Stimulated activated naive CD8-positive, alpha-beta T cell treated with anti-CD3 and anti-CD28 coated beads, Interleukin-15, amount 100 ng/mL, for 72 hours (primary cell): Measurements from ENCODE around the gene DCLK2.

Experiments
- ATAC-seq: fragments of 150-1000 bp; cut with Tn5 transposase; 2 replicates; pipeline ENCODE4 v1.10.0; 2021; ENCODE audit warnings: mild to moderate bottlenecking, moderate library complexity
- DNase-seq, 2 donors: peaks; one replicate each; pipeline ENCODE4 v3.0.0; 2021 to 2022
- H3K27ac Mint-ChIP-seq, 2 donors: one replicate each; pipeline ENCODE4 v1.8.0; 2022; ENCODE audit warnings: mild to moderate bottlenecking in 2 of 2, mixed read lengths in 2 of 2, moderate library complexity in 2 of 2
- H3K27me3 Mint-ChIP-seq: one replicate; pipeline ENCODE4 v1.8.0; 2022; ENCODE audit warnings: mixed read lengths
- H3K4me1 Mint-ChIP-seq: one replicate; pipeline ENCODE4 v1.8.0; 2022; ENCODE audit warnings: mild to moderate bottlenecking, mixed read lengths
- H3K4me3 Mint-ChIP-seq, 2 donors: one replicate each; pipeline ENCODE4 v1.8.0; 2022; ENCODE audit warnings: mild to moderate bottlenecking in 2 of 2, mixed read lengths in 2 of 2, moderate library complexity in 1 of 2
- H3K9me3 Mint-ChIP-seq, 2 donors: one replicate each; pipeline ENCODE4 v1.8.0; 2022; ENCODE audit warnings: mixed read lengths in 2 of 2

The DCLK2 gene

GRCh38 chr4:150087006-150087405, 8.8 kb downstream of the DCLK2 start:
- no peak overlapping the region for H3K4me3 Mint-ChIP-seq
- H3K9me3 Mint-ChIP-seq = peaks cover 0 to 4% of the 10 kb centered on the region in 2 donors
- H3K27ac Mint-ChIP-seq = no peak overlapping the region
- ATAC-seq (no peak), DNase-seq (no peak)
- H3K27me3 Mint-ChIP-seq = peaks cover 10% of the 10 kb centered on the region
- H3K4me1 Mint-ChIP-seq = peaks cover 6% of the 10 kb centered on the region

GRCh38 chr4:150089732-150090131, 11.5 kb downstream of the DCLK2 start:
- no peak for DNase-seq
- peaks cover 0 to 4% of the 10 kb centered on the region in 2 donors for H3K9me3 Mint-ChIP-seq
- peaks cover 10% of the 10 kb centered on the region for H3K27me3 Mint-ChIP-seq
- no peak overlapping the region for H3K27ac Mint-ChIP-seq
- H3K4me3 Mint-ChIP-seq = no peak overlapping the region
- ATAC-seq = no peak
- H3K4me1 Mint-ChIP-seq = no peaks in the 10 kb centered on the region

- Mint-ChIP-seq H3K27ac (no peak overlapping the region), H3K9me3 (peaks cover 0 to 2% of the 10 kb centered on the region in 2 donors), H3K4me1 (no peaks in the 10 kb centered on the region), H3K4me3 (no peak overlapping the region), H3K27me3 (peaks cover 10% of the 10 kb centered on the region)
- no peak for DNase-seq
- no peak for ATAC-seq
These were observed 12.6 kb downstream of the DCLK2 start for GRCh38 chr4:150090836-150091235.

DNA sequence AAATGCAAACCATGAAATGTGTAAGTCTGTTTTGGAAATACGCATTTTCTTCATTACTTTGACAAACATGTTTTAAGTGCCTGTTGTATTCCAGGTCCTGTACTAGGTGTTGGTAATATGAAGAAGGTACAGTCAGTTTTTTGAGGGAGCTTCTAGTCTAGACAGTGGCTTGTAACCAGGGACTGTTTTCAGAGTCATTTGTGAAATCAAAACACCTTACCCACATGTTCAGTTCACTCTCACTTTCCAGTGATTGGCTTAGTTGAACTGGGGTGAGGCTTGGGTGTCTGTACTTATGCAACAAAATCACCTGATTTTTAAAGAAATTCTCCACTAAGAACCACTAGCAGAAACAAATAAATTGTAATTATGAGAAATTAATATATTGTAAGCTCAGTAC, 16.4 kb downstream of the DCLK2 start:
- H3K9me3 Mint-ChIP-seq = no peaks in the 10 kb centered on the region
- DNase-seq (no peak), ATAC-seq (no peak)
- no peak overlapping the region for H3K4me3 Mint-ChIP-seq
- no peak overlapping the region for H3K27ac Mint-ChIP-seq
- peaks cover 10% of the 10 kb centered on the region for H3K27me3 Mint-ChIP-seq
- no peaks in the 10 kb centered on the region for H3K4me1 Mint-ChIP-seq

GRCh38 chr4:150096625-150097024, 18.4 kb downstream of the DCLK2 start:
- Mint-ChIP-seq H3K9me3 (no peaks in the 10 kb centered on the region), H3K4me1 (no peaks in the 10 kb centered on the region), H3K4me3 (no peak overlapping the region), H3K27me3 (no peaks in the 10 kb centered on the region), H3K27ac (no peak overlapping the region)
- ATAC-seq = no peak
- no peak for DNase-seq

DNA sequence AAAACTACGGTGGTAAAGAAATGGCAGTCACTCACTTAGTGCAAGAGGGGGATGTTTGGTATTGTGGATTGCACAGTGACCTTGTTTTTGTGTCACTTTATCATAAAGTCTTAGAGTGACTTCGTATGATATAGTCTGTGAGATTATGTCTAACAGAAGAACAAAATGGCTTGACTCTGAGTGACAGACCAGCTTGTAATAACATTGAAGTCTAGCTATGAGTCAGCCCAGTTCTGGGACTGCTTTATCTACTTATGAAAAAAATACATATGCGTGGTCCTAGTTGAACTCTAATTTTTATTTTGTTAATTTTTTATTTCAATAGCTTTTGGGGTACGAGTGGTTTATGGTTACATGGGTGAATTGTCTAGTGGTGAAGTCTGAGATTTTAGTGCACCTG, 20.0 kb downstream of the DCLK2 start:
- no peaks in the 10 kb centered on the region for H3K27me3 Mint-ChIP-seq

GRCh38 chr4:150104404-150105027, 26.3 kb downstream of the DCLK2 start:
- no peaks in the 10 kb centered on the region for H3K9me3 Mint-ChIP-seq
- no peak for DNase-seq

More for the DNA sequence above, 20.0 kb downstream of the DCLK2 start:
- Mint-ChIP-seq H3K9me3 (no peaks in the 10 kb centered on the region), H3K4me3 (no peak overlapping the region), H3K27ac (no peak overlapping the region), H3K4me1 (no peaks in the 10 kb centered on the region)
- ATAC-seq (no peak), DNase-seq (no peak)

DNA sequence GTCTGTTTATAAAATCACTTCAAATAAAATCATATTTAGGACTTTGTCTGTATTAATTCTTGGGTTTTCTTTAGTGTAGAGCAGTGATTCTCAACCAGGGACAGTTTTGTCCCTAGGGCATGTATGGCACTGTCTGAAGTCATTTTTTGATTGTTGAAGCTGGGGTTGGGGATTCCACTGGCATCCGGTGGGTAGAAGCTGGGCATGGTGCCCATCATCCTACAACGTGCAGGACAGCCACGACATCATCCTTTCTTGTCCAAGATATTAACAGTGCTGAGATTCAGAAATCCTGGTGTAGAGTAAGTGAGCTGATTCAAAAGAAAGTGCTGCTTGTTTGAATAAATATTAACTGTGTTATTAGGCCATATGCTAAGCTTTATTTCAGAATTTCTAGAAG, 28.6 kb downstream of the DCLK2 start:
- no peak overlapping the region for H3K4me3 Mint-ChIP-seq
- DNase-seq = no peak
- H3K4me1 Mint-ChIP-seq = no peaks in the 10 kb centered on the region

More at GRCh38 chr4:150104404-150105027, 26.3 kb downstream of the DCLK2 start:
- no peak for ATAC-seq
- no peaks in the 10 kb centered on the region for H3K4me1 Mint-ChIP-seq
- H3K27ac Mint-ChIP-seq = no peak overlapping the region
- H3K27me3 Mint-ChIP-seq = no peaks in the 10 kb centered on the region
- no peak overlapping the region for H3K4me3 Mint-ChIP-seq

DNA sequence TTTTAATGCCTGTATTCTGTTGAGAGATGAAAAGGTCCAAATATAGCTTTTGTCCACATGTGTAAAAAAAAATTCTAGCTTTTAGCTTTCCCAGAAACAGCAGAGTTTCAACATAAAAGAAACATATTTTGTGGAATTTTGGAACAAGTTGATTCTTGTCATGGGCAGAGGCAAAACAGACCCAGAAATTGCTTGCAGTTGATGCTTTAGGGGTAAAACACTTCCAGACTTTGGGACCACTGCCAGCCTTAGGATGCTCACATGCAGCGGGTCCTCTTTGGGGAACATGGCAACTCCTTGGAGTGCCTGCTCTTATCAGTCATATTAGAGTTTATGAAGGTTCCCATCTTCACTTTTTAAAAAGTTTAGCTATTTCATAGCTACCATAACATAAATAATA, 30.4 kb downstream of the DCLK2 start:
- peaks cover 10% of the 10 kb centered on the region for H3K27me3 Mint-ChIP-seq
- ATAC-seq = no peak
- H3K9me3 Mint-ChIP-seq = peaks cover 7 to 8% of the 10 kb centered on the region in 2 donors
- no peak overlapping the region for H3K4me3 Mint-ChIP-seq
- no peak overlapping the region for H3K27ac Mint-ChIP-seq
- no peaks in the 10 kb centered on the region for H3K4me1 Mint-ChIP-seq
- DNase-seq = no peak

More for the DNA sequence above, 28.6 kb downstream of the DCLK2 start:
- H3K9me3 Mint-ChIP-seq = no peaks in the 10 kb centered on the region
- ATAC-seq = no peak
- no peak overlapping the region for H3K27ac Mint-ChIP-seq
- H3K27me3 Mint-ChIP-seq = no peaks in the 10 kb centered on the region

DNA sequence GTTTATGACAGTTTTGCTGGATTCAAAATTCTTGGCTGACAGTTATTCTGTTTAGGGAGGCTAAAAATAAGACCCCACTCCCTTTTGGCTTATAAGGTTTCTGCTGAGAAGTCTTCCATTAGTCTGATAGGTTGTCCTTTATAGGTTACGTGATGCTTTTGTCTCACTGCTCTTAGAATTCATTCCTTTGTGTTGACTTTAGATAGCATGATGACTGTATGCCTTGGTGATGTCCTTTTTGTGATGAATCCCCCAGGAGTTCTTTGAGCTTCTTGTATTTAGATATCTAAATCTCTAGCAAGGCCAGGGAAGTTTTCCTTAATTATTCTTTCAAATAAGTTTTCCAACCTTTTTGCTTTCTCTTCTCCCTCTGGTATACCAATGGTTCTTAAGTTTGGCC, 36.4 kb downstream of the DCLK2 start:
- ATAC-seq (no peak), DNase-seq (no peak)
- Mint-ChIP-seq H3K4me1 (peaks cover 6% of the 10 kb centered on the region), H3K9me3 (peaks cover 9 to 20% of the 10 kb centered on the region in 2 donors), H3K27ac (no peak overlapping the region), H3K27me3 (peaks cover 32% of the 10 kb centered on the region), H3K4me3 (no peak overlapping the region)

GRCh38 chr4:150115851-150116250, 37.6 kb downstream of the DCLK2 start:
- ATAC-seq (no peak), DNase-seq (no peak)
- Mint-ChIP-seq H3K27ac (no peak overlapping the region), H3K27me3 (peaks cover 32% of the 10 kb centered on the region), H3K4me3 (no peak overlapping the region), H3K9me3 (peaks cover 9 to 20% of the 10 kb centered on the region in 2 donors), H3K4me1 (peaks cover 6% of the 10 kb centered on the region)

- H3K27me3 Mint-ChIP-seq = peaks cover 32% of the 10 kb centered on the region
- peaks cover 9 to 20% of the 10 kb centered on the region in 2 donors for H3K9me3 Mint-ChIP-seq
- H3K27ac Mint-ChIP-seq = no peak overlapping the region
- peaks cover 6% of the 10 kb centered on the region for H3K4me1 Mint-ChIP-seq
- H3K4me3 Mint-ChIP-seq = no peak overlapping the region
- DNase-seq = no peak
- no peak for ATAC-seq
These were observed 38.3 kb downstream of the DCLK2 start for GRCh38 chr4:150116506-150116905.

- Mint-ChIP-seq H3K27me3 (peaks cover 32% of the 10 kb centered on the region), H3K27ac (no peak overlapping the region), H3K4me1 (peaks cover 6% of the 10 kb centered on the region), H3K4me3 (no peak overlapping the region), H3K9me3 (peaks cover 9 to 20% of the 10 kb centered on the region in 2 donors)
- no peak for ATAC-seq
- no peak for DNase-seq
These were observed 38.8 kb downstream of the DCLK2 start for GRCh38 chr4:150117094-150117493.

DNA sequence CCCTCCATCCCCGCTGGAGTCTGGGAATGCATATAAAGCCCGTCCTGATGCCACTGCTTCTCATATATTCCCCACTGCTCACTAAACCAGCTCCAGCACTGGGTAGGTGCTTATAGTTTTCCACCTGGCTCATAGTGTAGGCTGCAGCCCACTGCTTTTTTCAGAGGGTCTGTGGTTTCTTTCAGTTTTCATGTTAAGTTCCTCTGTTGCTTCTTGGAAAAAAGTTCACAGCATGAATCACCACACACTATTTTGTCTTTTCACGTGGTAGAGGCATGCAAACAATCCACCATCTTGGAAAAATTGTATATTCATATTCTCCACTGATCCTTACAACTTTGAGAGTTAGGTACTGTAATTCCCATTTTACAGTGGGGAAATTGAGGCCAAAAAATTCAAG, 39.4 kb downstream of the DCLK2 start:
- ATAC-seq (no peak), DNase-seq (no peak)
- peaks cover 9 to 20% of the 10 kb centered on the region in 2 donors for H3K9me3 Mint-ChIP-seq
- H3K27ac Mint-ChIP-seq = no peak overlapping the region
- peaks cover 6% of the 10 kb centered on the region for H3K4me1 Mint-ChIP-seq
- H3K4me3 Mint-ChIP-seq = no peak overlapping the region
- H3K27me3 Mint-ChIP-seq = peaks cover 32% of the 10 kb centered on the region

DNA sequence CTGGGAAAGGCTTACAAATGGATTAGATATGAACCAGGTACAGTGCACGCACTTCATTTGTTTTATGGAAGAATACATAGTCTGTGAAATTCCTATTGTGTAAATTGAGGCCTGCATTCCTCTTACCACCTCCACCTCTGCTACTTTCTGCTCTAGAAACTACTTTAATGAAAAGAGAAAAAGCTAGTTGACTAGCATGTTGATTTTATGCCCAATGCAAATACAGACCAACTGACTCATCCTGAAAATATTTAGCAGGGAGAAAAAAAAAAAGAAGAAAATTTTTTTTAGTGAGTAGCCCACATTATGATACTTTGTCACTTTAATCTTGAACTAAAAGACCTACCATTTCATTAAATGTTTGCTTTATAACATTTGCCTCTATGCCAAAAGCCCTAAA, 41.2 kb downstream of the DCLK2 start:
- Mint-ChIP-seq H3K27ac (no peak overlapping the region), H3K4me3 (no peak overlapping the region), H3K4me1 (peaks cover 6% of the 10 kb centered on the region), H3K27me3 (peaks cover 19% of the 10 kb centered on the region), H3K9me3 (peaks cover 0 to 5% of the 10 kb centered on the region in 2 donors)
- ATAC-seq (no peak), DNase-seq (no peak)

GRCh38 chr4:150123087-150123486, 44.8 kb downstream of the DCLK2 start:
- H3K27ac Mint-ChIP-seq = no peak overlapping the region
- H3K4me1 Mint-ChIP-seq = no peaks in the 10 kb centered on the region
- ATAC-seq (no peak), DNase-seq (no peak)
- H3K27me3 Mint-ChIP-seq = peaks cover 6% of the 10 kb centered on the region
- no peaks in the 10 kb centered on the region for H3K9me3 Mint-ChIP-seq
- no peak overlapping the region for H3K4me3 Mint-ChIP-seq
